HG03575 (cell line): ENCODE results near the gene PSD4.
"Not testable (repeated sequence)": the region's sequence is repeated elsewhere in the genome, so short reads cannot be mapped to it uniquely, and the experiment has no call there.

Source experiments
- ATAC-seq: cut with Tn5 transposase; IDR thresholded peaks from one replicate; pipeline ENCODE4 v1.9.1; 2021; ENCODE audit not compliant: unreplicated experiment, insufficient number of reproducible peaks, low FRiP score; ENCODE audit errors: extremely low read depth

PSD4 gene

GRCh38 chr2:113228351-113228750, 54.6 kb downstream of the PSD4 start:
- no peak for ATAC-seq

GRCh38 chr2:113228991-113229716, 55.4 kb downstream of the PSD4 start:
- ATAC-seq: no peak

GRCh38 chr2:113229795-113230194, 56.0 kb downstream of the PSD4 start:
- no peak for ATAC-seq

- no peak for ATAC-seq
These were observed 56.8 kb downstream of the PSD4 start for GRCh38 chr2:113230531-113230930.

- ATAC-seq: no peak
These were observed 57.3 kb downstream of the PSD4 start for GRCh38 chr2:113231064-113231463.

GRCh38 chr2:113232123-113232522, 58.4 kb downstream of the PSD4 start:
- no peak for ATAC-seq

- ATAC-seq: no peak
These were observed 59.0 kb downstream of the PSD4 start for GRCh38 chr2:113232740-113233139.

- no peak for ATAC-seq
These were observed 60.1 kb downstream of the PSD4 start for GRCh38 chr2:113233593-113234550.

- no peak for ATAC-seq
These were observed 61.1 kb downstream of the PSD4 start for GRCh38 chr2:113234721-113235346.

- ATAC-seq: not testable (repeated sequence)
These were observed 61.8 kb downstream of the PSD4 start for GRCh38 chr2:113235347-113236226.

- ATAC-seq: no peak
These were observed 62.8 kb downstream of the PSD4 start for GRCh38 chr2:113236367-113237159.

GRCh38 chr2:113237604-113238160, 63.9 kb downstream of the PSD4 start:
- ATAC-seq: no peak

- no peak for ATAC-seq
These were observed 65.4 kb downstream of the PSD4 start for GRCh38 chr2:113238871-113239839.

GRCh38 chr2:113240150-113240914, 66.6 kb downstream of the PSD4 start:
- ATAC-seq: no peak

GRCh38 chr2:113240915-113241911, 67.4 kb downstream of the PSD4 start:
- ATAC-seq: no peak
